A549 (cell line): Measurements from ENCODE around the gene SLC1A1. TPM values are rescaled to one million over a fixed set of nuclear protein-coding genes. Genes with fewer than 3 reads are reported as not detected.

Experiments used
- ATAC-seq, 2 experiments: fragments of 200-7000 bp in 1 of 2; fragments of >200 bp in 1 of 2; cut with Nextera tagmentation in 1 of 2; cut with Tn5 transposase in 1 of 2; 3 replicates each; pipeline versions ENCODE4 v1.8.0 to v1.9.1; 2018 to 2020; ENCODE audit warnings: mild to moderate bottlenecking in 1 of 2, moderate library complexity in 1 of 2
- CTCF ChIA-PET: fragments of 300-600 bp; sonication (Branson Sonifier 250); formaldehyde crosslinking; extraction: SDS; loops from one replicate; lab custom pipeline; 2021; ENCODE audit warnings: antibody characterized with exemption, inconsistent platforms; lab: Yijun Ruan, JAX
- POLR2A ChIA-PET: fragments of 350-600 bp; formaldehyde crosslinking; extraction: SDS; loops from one replicate; lab custom pipeline; 2021; ENCODE audit warnings: antibody characterized with exemption, inconsistent platforms; lab: Yijun Ruan, JAX
- DNase-seq, 2 experiments: peaks; one replicate each; pipeline versions ENCODE4 v3.0.0 to v3.0.0-alpha.2; 2011 to 2016; ENCODE audit warnings: low read depth in 1 of 2, low spot score in 1 of 2
- FAIRE-seq: peaks from 2 replicates; lab custom pipeline; 2011; peaks lifted over from hg19 to GRCh38; lab: Jason Lieb, UNC
- H3K27ac ChIP-seq, 2 experiments: fragments of >200 bp; sonication (Bioruptor Twin); formaldehyde crosslinking; 3 replicates each; pipeline ENCODE4 v1.5.1; 2016 to 2017
- H3K4me1 ChIP-seq: fragments of >200 bp; sonication (Bioruptor Twin); formaldehyde crosslinking; 3 replicates; pipeline ENCODE4 v1.6.1; 2016
- H3K4me2 ChIP-seq: fragments of >200 bp; sonication (Bioruptor Twin); formaldehyde crosslinking; 3 replicates; pipeline ENCODE4 v1.6.1; 2016
- H3K4me3 ChIP-seq: fragments of >200 bp; sonication (Bioruptor Twin); formaldehyde crosslinking; 3 replicates; pipeline ENCODE4 v1.5.1; 2016
- H3K9me3 ChIP-seq: fragments of >200 bp; sonication (Bioruptor Twin); formaldehyde crosslinking; 3 replicates; pipeline ENCODE4 v1.6.1; 2016
- CBX8 ChIP-seq: fragments of 200-600 bp; sonication (generic); IDR thresholded peaks from 2 replicates; pipeline ENCODE4 v1.6.1; 2016
- CHD2 ChIP-seq: fragments of 150-350 bp; IDR thresholded peaks from 2 replicates; pipeline ENCODE4 v1.6.1; 2014; ENCODE audit warnings: low read length; ENCODE audit not compliant: partially characterized antibody
- CTCF ChIP-seq: fragments of >200 bp; sonication (Bioruptor Twin); formaldehyde crosslinking; IDR thresholded peaks from 3 replicates; pipeline ENCODE4 v1.5.1; 2016
- EHF ChIP-seq: fragments of 250-450 bp; sonication (Bioruptor Pico); IDR thresholded peaks from 2 replicates; pipeline ENCODE4 v1.5.0; 2020; ENCODE audit warnings: mild to moderate bottlenecking
- FOSB ChIP-seq: fragments of 250-450 bp; sonication (Bioruptor Pico); IDR thresholded peaks from 2 replicates; pipeline ENCODE4 v1.5.0; 2020; ENCODE audit warnings: mild to moderate bottlenecking, moderate library complexity
- HOXA7 ChIP-seq: fragments of 250-450 bp; sonication (Bioruptor Pico); IDR thresholded peaks from 2 replicates; pipeline ENCODE4 v1.5.0; 2020; ENCODE audit warnings: mild to moderate bottlenecking, moderate library complexity
- HOXB13 ChIP-seq: fragments of 250-450 bp; sonication (Bioruptor Pico); IDR thresholded peaks from 2 replicates; pipeline ENCODE4 v1.5.0; 2020; ENCODE audit warnings: low read depth, mild to moderate bottlenecking, moderate library complexity
- HOXB5 ChIP-seq: fragments of 250-450 bp; sonication (Bioruptor Pico); IDR thresholded peaks from 2 replicates; pipeline ENCODE4 v1.5.0; 2020; ENCODE audit warnings: mild to moderate bottlenecking, moderate library complexity
- JUN ChIP-seq, 2 experiments: fragments of >200 bp; sonication (Bioruptor Twin); formaldehyde crosslinking; IDR thresholded peaks; 2 replicates in 1 of 2; 3 replicates in 1 of 2; pipeline ENCODE4 v1.6.1; 2016 to 2017
- JUNB ChIP-seq: fragments of >200 bp; sonication (Bioruptor Twin); formaldehyde crosslinking; IDR thresholded peaks from 2 replicates; pipeline ENCODE4 v1.6.1; 2016
- MAZ ChIP-seq: fragments of 150-350 bp; IDR thresholded peaks from 2 replicates; pipeline ENCODE4 v1.6.1; 2014; ENCODE audit warnings: antibody characterized with exemption, low read depth, low read length, borderline replicate concordance
- MYC ChIP-seq: IDR thresholded peaks from 2 replicates; pipeline ENCODE4 v1.6.1; 2012; ENCODE audit warnings: mild to moderate bottlenecking, inconsistent platforms, low read length, improper control_type of control experiment, borderline replicate concordance
- PBX3 ChIP-seq: IDR thresholded peaks from 2 replicates; pipeline ENCODE4 v1.6.1; 2012
- PHF8 ChIP-seq: fragments of 200-600 bp; sonication (generic); IDR thresholded peaks from 2 replicates; pipeline ENCODE4 v1.6.1; 2016; ENCODE audit warnings: low read depth, mild to moderate bottlenecking, antibody characterized with exemption, moderate library complexity, borderline replicate concordance
- POLR2A ChIP-seq: IDR thresholded peaks from 2 replicates; pipeline ENCODE4 v1.6.1; 2012; ENCODE audit warnings: mild to moderate bottlenecking, low read length
- RCOR1 ChIP-seq: fragments of 150-350 bp; IDR thresholded peaks from 2 replicates; pipeline ENCODE4 v1.6.1; 2014; ENCODE audit warnings: antibody characterized with exemption, low read length, low read depth
- REST ChIP-seq: fragments of 200-600 bp; sonication (generic); IDR thresholded peaks from 2 replicates; pipeline ENCODE4 v1.6.1; 2016; ENCODE audit warnings: antibody characterized with exemption, mild to moderate bottlenecking, moderate library complexity
- RFX5 ChIP-seq: fragments of 450-650 bp; IDR thresholded peaks from 2 replicates; pipeline ENCODE4 v1.7.1; 2014; ENCODE audit warnings: antibody characterized with exemption, mild to moderate bottlenecking, moderate library complexity
- TFCP2L1 ChIP-seq: fragments of 250-450 bp; sonication (Bioruptor Pico); IDR thresholded peaks from 2 replicates; pipeline ENCODE4 v1.5.0; 2021; ENCODE audit warnings: mild to moderate bottlenecking
- TP53 ChIP-seq: fragments of 250-450 bp; sonication (Bioruptor Pico); IDR thresholded peaks from 2 replicates; pipeline ENCODE4 v1.5.0; 2021; ENCODE audit warnings: mild to moderate bottlenecking, moderate library complexity
- ZC3H11A ChIP-seq: fragments of 450-650 bp; IDR thresholded peaks from 2 replicates; pipeline ENCODE4 v1.6.1; 2014; ENCODE audit warnings: antibody characterized with exemption, mild to moderate bottlenecking
- WGBS: methylation state at CpG from one replicate; pipeline ENCODE4 v1.1.6; 2017; ENCODE audit errors: missing lambda C conversion rate; 5-methylcytosine and 5-hydroxymethylcytosine counted together
- polyA plus RNA-seq, 4 experiments: library from polyadenylated mRNA; depleted of rRNA in 3 of 4; stranded (reverse); fragments of >200 nt; fragmentation: RNase III in 1 of 4; extraction: RNeasy Plus Mini Kit Qiagen cat#74134 plus additional on column Dnase treatment in 1 of 4; gene quantifications; 2 replicates in 3 of 4; 3 replicates in 1 of 4; pipeline ENCODE4 v1.2.3, GENCODE V29; 2011 to 2017
- TF ChIP-seq, protein P1 (sequence below): fragments of 150-350 bp; IDR thresholded peaks from 2 replicates; pipeline ENCODE4 v1.6.1; 2014; ENCODE audit warnings: low read depth, mild to moderate bottlenecking, low read length

Gene SLC1A1
- polyA plus RNA-seq, 2 of the 4 experiments (the other 2 are of a cell fraction) = 0.66 to 1.3 TPM

DNA sequence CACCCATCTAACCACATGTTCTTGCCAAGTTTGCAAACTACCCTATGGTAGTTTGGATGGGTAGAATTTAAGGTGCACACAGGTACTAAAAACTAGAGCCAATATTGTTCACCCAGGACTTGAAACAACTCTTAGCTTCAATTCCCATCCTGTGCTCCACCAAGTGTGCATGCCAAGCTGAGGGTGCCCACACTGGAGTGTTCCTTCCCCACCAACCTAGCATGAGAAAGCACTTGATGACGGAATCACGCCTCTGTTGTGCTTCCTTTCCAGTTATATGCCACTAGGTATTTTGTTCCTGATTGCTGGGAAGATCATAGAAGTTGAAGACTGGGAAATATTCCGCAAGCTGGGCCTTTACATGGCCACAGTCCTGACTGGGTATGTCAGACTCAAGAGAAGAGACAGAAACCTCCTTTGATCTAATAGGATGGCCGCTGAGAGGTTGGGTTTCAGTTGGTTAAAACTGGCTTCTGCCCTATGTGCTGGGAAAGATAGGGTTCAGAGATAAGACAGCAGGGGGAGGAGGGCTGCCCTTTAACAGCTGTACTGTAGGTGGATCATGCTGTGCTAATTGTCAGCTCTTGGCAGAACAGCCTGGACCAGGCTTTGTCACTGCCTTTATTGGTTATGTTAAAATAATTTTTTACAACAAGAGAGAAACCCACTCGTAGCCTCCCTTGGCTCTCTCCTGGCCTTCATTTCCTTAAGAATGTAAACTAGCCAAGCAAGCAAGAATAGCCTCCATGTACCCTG is 83.5 kb downstream of the SLC1A1 start:
- H3K27ac ChIP-seq = no peak overlapping the region
- 67% methylated on average over 5 of the region's 5 CpGs for WGBS
- FAIRE-seq (no peak), DNase-seq (no peak), ATAC-seq (no peak)
- no peak for TF ChIP-seq CBX8
- TF ChIP-seq REST = no peak
- no peak for TF ChIP-seq HOXB13 (CRISPR knock-in tag)
- TF ChIP-seq ZC3H11A = no peak
- no peak for TF ChIP-seq PHF8
- no peak overlapping the region for H3K4me3 ChIP-seq
- H3K4me2 ChIP-seq = no peak overlapping the region
- no peaks in the 10 kb centered on the region for H3K4me1 ChIP-seq
- ChIA-PET POLR2A (no interaction called here), CTCF (no interaction called here)
- H3K9me3 ChIP-seq = no peaks in the 10 kb centered on the region

- DNase-seq (no peak), FAIRE-seq (no peak), ATAC-seq (no peak)
- no peaks in the 10 kb centered on the region for H3K4me1 ChIP-seq
- WGBS = 76% methylated on average over 7 of the region's 7 CpGs
- no peaks in the 10 kb centered on the region for H3K9me3 ChIP-seq
- ChIA-PET POLR2A (no interaction called here), CTCF (no interaction called here)
- TF ChIP-seq POLR2A (no peak), MYC (no peak), RCOR1 (no peak), CBX8 (no peak), CHD2 (no peak), TFCP2L1 (no peak), MAZ (no peak), HOXB5 (CRISPR knock-in tag) (no peak), FOSB (no peak), PBX3 (no peak), JUNB (no peak), TP53 (CRISPR knock-in tag) (no peak), JUN (IDR thresholded peaks at IDR 0.05) (no peak), REST (no peak), RFX5 (no peak), CTCF (no peak), HOXA7 (no peak), EHF (no peak)
- TF ChIP-seq, protein P1, sequence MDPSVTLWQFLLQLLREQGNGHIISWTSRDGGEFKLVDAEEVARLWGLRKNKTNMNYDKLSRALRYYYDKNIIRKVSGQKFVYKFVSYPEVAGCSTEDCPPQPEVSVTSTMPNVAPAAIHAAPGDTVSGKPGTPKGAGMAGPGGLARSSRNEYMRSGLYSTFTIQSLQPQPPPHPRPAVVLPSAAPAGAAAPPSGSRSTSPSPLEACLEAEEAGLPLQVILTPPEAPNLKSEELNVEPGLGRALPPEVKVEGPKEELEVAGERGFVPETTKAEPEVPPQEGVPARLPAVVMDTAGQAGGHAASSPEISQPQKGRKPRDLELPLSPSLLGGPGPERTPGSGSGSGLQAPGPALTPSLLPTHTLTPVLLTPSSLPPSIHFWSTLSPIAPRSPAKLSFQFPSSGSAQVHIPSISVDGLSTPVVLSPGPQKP = no peak
- no peak overlapping the region for H3K27ac ChIP-seq
- H3K4me2 ChIP-seq = no peak overlapping the region
- H3K4me3 ChIP-seq = no peak overlapping the region
Observed at GRCh38 chr9:4574657-4575243, 84.5 kb downstream of the SLC1A1 start.
